ENCODE measurements around the gene SRC.

SRC gene

DNA sequence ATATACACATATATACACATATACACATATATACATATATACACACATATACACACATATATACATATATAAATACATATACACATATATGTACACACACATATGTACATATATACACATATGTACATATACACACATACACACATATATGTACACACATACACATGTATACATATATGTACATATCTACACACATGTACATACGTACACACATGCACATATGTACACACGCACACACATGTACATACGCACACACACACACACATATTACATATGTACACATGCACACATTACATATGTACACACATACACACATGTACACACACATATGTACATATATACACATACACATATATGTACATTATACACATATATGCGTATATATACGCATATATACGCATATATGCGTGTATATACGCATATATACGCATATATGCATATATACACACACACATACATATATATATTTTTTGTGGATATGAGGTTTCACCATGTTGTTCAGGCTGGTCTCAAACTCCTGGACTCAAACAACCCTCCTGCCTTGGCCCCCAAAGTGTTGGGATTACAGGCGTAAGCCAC, 27.2 kb downstream of the SRC start:
- Mint-ChIP-seq H3K27ac (no peak overlapping the region), H3K27me3 (no peaks in the 10 kb centered on the region)

DNA sequence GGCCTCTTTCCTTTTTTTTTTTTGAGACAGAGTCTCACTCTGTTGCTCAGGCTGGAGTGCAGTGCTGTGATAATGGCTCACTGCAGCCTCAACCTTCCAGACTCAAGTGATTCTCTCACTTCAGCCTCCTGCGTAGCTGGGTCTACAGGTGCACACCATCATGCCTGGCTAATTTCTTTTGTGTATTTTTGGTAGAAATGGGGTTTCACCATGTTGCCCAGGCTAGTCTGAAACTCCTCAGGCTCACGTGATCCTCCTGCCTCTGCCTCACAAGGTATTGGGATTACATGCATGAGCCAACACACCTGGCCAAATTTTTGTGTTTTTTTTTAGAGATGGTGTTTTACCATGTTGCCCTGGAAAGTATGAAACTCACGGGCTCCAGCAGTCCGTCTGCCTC, 29.3 kb downstream of the SRC start:
- H3K4me1 Mint-ChIP-seq = peaks cover 25% of the 10 kb centered on the region
- ATAC-seq = no peak

More for the DNA sequence above, 27.2 kb downstream of the SRC start:
- Mint-ChIP-seq H3K9me3 (no peaks in the 10 kb centered on the region), H3K4me1 (peaks cover 13% of the 10 kb centered on the region), H3K4me3 (no peak overlapping the region)
- DNase-seq (no peak), ATAC-seq (no peak)

DNA sequence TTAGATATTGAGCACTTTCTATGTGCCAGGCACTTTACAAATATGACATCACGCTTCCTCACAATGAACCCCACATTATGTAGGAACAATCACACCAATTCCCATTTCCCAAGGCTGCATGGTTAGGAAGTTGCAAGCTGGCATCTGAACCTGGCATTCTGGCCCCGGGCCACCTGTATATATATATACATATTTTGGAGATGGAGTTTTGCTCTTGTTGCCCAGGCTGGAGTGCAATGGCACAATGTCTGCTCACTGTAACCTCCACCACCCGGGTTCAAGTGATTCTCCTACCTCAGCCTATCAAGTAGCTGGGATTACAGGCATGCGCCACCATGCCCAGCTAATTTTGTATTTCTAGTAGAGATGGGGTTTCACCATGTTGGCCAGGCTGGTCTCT, 30.4 kb downstream of the SRC start:
- Mint-ChIP-seq H3K4me1 (peaks cover 25% of the 10 kb centered on the region), H3K4me3 (no peak overlapping the region), H3K9me3 (no peaks in the 10 kb centered on the region), H3K27me3 (no peaks in the 10 kb centered on the region), H3K27ac (no peak overlapping the region)
- ATAC-seq = no peak
- no peak for DNase-seq

More for the DNA sequence above, 29.3 kb downstream of the SRC start:
- Mint-ChIP-seq H3K27ac (no peak overlapping the region), H3K4me3 (no peak overlapping the region), H3K9me3 (no peaks in the 10 kb centered on the region), H3K27me3 (no peaks in the 10 kb centered on the region)
- no peak for DNase-seq

DNA sequence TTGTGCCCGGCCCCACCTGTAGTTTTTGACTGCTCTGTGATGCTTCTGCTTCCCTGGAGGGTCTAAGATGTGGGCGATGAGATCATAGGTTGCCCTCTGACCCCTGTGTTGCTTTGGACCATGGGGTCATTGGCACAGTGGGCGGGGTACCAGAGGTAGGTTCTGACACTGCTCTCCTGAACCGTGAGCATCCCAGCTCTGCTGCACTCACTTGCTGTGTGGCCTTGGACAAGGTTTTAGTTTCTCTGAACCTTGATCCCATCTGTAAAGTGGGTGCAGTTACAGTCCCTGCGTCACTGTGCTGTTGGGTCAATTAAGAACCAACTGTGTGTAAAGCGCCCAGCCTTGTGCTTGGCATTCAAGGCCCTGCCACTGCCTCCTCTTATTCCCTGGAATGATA, 30.9 kb downstream of the SRC start:
- DNase-seq = no peak
- Mint-ChIP-seq H3K27ac (no peak overlapping the region), H3K9me3 (no peaks in the 10 kb centered on the region), H3K27me3 (no peaks in the 10 kb centered on the region), H3K4me3 (no peak overlapping the region), H3K4me1 (peaks cover 25% of the 10 kb centered on the region)
- no peak for ATAC-seq

DNA sequence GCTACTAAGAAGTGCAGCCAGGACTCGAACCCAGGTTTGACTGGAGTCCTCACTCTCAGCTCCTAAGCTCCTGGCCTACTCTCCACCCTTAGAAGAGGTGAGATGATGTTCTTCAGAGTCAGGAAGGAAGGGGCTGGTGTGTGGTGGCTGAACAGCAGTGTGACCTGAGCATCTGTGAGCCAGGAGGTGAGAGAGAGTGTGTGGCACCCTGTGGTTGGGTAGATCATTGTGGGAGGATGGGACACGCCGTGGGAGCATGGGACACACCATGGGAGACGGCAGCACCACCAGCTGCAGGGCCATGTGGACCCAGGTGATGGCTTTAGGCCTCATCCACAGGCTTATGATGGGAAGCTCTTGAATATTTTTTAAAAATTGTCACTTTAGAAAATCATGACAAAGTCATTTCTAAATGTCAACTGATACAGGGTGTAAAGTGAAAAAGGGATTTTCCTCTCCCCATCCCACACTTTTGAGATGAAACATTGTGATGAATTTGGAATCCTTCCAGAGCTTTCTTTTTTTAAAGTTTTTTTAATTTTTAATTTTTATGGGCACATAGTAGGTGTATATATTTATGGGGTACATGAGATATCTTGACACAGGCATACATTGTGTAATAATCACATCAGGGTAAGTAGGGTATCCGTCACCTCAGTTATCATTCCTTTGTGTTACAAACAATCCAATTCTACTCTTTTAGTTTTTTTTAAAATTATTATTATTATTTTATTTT, 31.6 kb downstream of the SRC start:
- peak overlapping the region in 1 of 2 donors; percentile 40 for H3K27ac Mint-ChIP-seq
- peaks cover 27% of the 10 kb centered on the region for H3K4me1 Mint-ChIP-seq
- no peaks in the 10 kb centered on the region for H3K27me3 Mint-ChIP-seq
- DNase-seq = no peak
- no peaks in the 10 kb centered on the region for H3K9me3 Mint-ChIP-seq
- H3K4me3 Mint-ChIP-seq = peak overlapping the region in 1 of 2 donors; percentile 2
- peak; percentile 83 for ATAC-seq

DNA sequence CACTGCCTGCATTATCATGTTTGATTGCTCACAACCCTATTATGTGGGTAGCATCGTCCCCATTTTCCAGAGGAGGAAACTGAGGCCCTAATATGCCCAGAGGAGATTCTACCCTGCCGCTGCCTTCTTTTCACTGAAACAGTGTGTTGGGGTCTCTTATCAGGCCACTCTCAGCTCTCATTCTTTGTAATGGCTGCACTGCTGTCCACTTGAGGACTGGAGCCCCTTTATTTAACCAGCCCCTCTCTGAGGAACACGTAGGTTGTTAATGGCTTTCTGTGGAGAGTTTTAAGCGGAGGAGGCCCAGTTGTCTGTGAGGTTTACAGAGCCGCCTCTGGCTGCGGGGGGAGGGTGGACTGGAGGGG, 32.5 kb downstream of the SRC start:
- peak overlapping the region in 1 of 2 donors; percentile 90 for H3K27ac Mint-ChIP-seq
- H3K4me1 Mint-ChIP-seq = peaks cover 36% of the 10 kb centered on the region
- no peak overlapping the region for H3K4me3 Mint-ChIP-seq
- no peak for DNase-seq
- no peaks in the 10 kb centered on the region for H3K9me3 Mint-ChIP-seq
- no peak for ATAC-seq
- no peaks in the 10 kb centered on the region for H3K27me3 Mint-ChIP-seq

DNA sequence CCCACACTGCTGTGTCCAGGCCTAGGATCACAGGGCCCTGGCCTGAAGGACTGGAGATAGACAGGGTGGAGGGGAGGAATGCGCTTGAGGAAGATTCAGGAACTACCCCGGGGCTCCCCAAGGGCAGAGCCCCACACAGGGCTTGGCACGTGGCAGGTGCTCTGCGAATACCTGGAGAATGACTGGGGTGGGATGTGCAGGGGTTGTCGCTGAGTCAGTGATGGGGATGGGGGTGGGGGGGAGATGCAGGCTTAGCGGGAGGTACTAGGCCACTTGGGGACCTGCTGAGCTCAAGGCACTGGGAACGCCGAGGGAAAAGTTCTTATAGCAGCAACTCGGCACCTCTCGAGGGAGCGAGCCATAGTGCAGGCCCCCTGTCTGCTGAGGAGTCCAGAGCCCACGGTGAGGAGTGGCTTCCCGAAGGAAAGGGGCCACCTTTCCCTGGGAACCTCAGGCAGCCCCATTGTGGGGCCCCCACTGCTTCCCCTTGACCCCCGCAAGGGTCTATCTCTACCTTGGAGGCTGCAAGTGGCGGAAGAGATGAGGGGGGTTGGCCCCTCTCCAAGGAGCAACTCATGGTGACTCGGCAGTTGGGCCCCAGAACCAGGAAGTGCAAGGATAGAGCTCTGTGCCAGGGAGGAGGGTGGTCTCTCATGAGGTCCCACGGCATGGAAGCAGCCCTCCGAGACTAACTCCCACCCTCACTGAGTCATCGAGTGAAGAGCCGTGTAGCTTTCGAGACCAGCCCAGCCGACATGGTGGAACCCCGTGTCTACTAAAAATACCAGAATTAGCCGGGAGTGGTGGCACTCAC, 33.1 kb downstream of the SRC start:
- H3K27ac Mint-ChIP-seq = peak overlapping the region in 1 of 2 donors; percentile 90
- no peak overlapping the region for H3K4me3 Mint-ChIP-seq
- no peak for ATAC-seq
- no peak for DNase-seq
- H3K4me1 Mint-ChIP-seq = peaks cover 42% of the 10 kb centered on the region
- H3K27me3 Mint-ChIP-seq = no peaks in the 10 kb centered on the region
- H3K9me3 Mint-ChIP-seq = no peaks in the 10 kb centered on the region

DNA sequence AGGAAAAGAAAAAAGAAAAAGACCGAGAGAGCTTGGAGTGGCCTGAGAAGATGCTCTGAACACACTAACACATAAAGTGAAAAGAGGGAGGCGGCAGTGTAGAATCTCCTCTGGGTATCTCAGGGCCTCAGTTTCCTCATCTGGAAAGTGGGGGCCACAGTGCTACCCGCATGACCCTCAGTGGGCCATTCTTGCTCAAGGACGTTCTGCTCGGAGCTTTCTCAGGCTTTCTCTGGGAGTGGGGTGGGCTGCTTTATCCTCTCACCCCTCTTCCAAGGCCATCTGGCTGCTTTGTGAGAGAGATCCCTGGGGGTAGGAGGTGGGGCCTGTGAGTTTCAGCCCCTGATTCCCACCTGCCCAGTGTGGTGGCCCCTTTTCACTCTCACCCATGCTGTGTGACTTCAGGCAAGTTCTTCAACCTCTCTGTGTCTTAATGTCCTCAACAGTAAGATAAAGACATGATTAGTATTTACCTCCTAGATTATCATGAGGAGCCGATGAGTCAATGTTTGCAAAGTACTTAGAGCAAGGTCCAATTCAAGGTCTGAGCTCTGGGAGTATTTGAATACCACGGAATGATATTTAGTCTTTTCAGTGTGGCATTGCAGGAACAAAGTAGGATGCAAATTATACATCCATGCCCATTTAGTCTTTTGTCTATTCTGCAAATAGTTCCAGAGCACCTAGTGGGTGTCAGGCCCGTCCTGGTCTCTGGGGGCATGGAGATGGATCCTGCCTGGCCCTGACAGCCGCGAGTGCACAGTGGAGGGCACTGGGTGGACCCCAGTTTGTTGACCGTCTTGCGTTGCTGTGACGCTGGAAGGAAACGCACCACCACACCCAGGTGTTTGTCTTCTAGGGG, 34.3 kb downstream of the SRC start:
- Mint-ChIP-seq H3K27ac (no peak overlapping the region), H3K4me3 (no peak overlapping the region), H3K9me3 (no peaks in the 10 kb centered on the region), H3K4me1 (peaks cover 48% of the 10 kb centered on the region), H3K27me3 (peaks cover 7% of the 10 kb centered on the region)
- no peak for DNase-seq
- no peak for ATAC-seq

DNA sequence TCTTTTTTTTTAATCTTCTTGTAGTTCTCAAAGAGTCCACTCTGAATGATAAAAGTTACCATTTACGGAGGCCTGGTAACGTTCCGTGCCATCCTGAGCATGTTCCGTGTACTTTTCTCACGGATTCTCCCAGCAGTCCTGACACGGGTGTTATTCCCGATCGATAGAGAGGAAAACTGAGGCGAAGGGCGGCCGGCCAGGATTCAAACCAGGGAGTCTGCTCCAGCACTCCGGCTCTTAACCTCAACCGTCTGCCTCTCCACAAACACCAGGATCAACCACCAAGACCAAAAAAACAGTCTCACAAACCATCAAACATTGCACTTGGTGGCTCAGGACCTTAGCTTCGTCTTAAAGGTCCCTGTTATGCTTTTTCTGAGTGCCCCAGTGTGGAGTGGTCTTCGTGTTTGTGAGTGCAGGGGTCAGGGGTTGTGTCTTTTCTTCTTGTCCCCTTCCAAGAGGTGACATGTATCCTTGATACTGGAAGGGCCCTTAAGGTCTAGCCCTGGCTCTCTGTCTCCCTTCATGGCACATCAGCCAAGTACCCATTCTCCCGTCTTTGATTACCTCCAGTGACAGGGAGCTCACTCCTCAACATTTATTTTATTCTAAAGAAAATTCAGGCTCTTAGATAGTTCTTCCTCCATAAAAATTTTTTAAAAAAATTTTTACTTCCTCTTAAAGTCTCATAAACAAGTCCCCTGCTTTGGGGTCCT, 35.1 kb downstream of the SRC start:
- no peaks in the 10 kb centered on the region for H3K9me3 Mint-ChIP-seq
- H3K4me1 Mint-ChIP-seq = peaks cover 49% of the 10 kb centered on the region
- no peak overlapping the region for H3K27ac Mint-ChIP-seq
- no peak overlapping the region for H3K4me3 Mint-ChIP-seq
- peaks cover 7% of the 10 kb centered on the region for H3K27me3 Mint-ChIP-seq
- ATAC-seq = no peak
- DNase-seq = no peak

DNA sequence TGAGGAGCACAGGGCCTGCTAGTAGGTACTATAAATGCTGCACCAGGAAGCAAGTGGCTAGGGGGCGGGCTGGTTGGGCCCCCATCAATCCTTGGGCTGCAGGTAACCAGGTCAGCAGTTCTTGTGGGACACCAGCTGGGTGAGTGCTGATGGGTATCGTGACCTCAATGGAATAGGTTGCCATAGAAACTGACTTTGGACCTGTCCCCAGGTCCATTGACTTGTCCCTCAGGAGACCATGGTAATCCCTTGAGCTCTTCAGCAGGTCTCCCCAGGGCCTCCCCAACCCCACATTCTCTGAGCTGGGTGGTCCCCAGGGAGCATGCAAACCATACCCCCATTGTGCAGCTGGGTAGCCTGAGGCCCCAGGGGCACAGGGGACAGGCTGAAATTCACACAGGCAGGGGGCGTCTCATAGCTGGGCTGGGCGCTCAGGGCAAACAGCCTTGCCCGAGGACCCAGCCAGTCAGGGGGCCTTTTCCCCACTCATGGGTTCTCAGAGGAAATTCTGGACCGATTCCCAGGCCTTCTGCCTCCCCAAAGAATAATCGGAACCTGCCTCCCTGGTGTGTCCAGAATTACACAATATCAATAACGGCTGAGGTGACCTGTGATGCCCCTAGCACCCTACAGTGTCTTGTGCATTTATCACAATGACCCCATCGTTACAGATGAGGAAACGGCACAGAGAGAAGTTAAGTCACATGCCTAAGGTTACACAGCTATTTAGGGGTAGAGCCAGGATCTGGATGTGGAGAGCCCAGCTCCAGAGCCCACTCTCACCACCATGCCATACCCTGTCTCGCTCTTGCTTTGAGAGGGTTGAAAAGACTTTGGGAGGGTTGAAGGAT, 35.9 kb downstream of the SRC start:
- DNase-seq = no peak
- peaks cover 47% of the 10 kb centered on the region for H3K4me1 Mint-ChIP-seq
- H3K4me3 Mint-ChIP-seq = no peak overlapping the region
- H3K27me3 Mint-ChIP-seq = peaks cover 7% of the 10 kb centered on the region
- ATAC-seq = no peak
- H3K9me3 Mint-ChIP-seq = no peaks in the 10 kb centered on the region
- H3K27ac Mint-ChIP-seq = no peak overlapping the region

DNA sequence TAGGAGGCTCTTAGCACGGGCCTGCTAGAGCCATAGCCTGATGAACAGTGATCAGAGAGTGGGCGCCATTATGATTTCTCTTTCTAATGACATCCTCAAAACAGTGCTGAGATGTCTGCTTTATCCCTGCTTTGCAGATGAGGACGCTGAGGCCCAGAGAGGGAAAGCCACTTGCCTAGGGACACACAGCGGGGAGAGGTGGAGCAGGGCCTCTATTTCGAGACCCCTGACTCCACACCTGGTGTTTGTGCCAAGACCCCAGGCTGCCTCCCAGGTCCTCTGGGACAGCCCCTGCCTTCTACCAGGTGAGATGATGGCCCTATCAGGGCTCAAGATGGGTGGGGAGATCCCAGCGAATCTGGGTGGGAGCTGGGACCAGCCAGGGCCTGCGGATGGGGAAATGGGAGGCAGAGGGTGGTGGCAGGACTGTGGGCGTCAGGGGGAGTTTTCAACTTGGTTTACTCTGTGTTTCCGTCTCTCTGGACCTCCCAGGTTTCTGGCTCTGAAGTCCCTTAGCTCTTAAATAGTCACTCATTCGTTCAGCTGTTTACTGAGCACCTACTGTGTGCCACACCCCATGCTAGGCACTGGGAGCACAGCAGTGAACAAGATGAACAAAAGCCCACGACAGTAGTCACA, 36.7 kb downstream of the SRC start:
- no peaks in the 10 kb centered on the region for H3K9me3 Mint-ChIP-seq
- peaks cover 40% of the 10 kb centered on the region for H3K4me1 Mint-ChIP-seq
- ATAC-seq = no peak
- DNase-seq = no peak
- H3K4me3 Mint-ChIP-seq = peak overlapping the region in 1 of 2 donors; percentile 49
- no peak overlapping the region for H3K27ac Mint-ChIP-seq
- peaks cover 7% of the 10 kb centered on the region for H3K27me3 Mint-ChIP-seq

DNA sequence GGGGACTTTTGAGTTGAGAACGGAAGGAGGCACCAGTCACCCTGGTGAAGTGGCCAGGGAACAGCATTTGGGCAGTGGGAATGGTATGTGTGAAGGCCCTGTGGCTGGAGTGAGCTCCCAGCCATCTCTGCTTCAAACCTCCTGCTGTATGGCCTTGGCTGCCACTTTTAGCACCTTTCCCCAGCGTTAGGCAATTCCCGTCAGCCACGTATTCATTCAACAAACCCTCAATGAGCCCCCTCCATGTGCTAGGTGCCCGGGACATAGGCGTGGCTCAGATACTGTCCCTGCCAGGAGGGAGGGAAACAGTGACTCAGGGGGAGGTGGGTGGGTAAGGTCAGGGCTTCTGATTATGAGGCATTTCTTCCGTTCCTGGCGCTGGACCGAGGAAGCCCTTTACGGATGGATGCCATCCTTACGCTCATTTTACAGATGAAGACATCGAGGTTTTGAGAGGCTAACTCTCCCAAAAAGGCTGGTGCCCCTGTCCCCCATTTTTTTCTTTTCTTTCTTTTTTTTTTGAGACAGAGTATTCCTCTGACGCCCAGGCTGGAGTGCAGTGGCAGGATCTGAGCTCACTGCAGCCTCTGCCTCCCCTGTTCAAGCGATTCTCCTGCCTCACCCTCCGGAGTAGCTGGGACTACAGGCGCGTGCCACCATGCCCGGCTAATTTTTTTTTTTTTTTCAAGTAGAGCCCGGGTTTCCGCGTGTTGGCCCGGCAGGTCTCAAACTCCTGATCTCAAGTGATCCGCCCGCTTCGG, 37.5 kb downstream of the SRC start:
- peak overlapping the region in 1 of 2 donors; percentile 57 for H3K4me3 Mint-ChIP-seq
- no peak overlapping the region for H3K27ac Mint-ChIP-seq
- peaks cover 33% of the 10 kb centered on the region for H3K4me1 Mint-ChIP-seq
- H3K27me3 Mint-ChIP-seq = peaks cover 7% of the 10 kb centered on the region
- no peak for DNase-seq
- ATAC-seq = no peak
- H3K9me3 Mint-ChIP-seq = no peaks in the 10 kb centered on the region

DNA sequence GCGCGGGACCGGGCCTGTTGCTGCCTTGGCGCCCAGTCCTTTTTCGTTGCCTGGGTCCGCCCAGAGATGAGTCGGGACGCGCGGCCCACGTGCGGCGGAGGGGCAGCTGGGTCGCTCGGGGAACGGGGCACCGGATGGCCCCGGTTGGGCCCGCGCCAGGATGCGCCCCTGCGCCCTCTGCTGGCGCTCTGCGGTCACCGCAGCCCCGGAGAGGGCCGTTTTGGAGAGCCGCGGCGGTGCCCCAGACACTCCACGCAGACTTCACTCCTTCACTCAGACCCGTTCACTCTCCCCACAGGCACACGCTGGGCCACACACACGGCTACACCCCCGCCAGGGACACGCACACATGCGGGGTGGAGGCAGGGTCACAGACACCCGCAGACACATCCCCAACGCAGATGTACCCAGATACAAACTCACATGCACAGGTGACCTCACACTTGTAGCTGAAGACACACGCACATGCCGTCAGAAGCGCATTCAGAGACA, 38.8 kb downstream of the SRC start:
- H3K4me1 Mint-ChIP-seq = peaks cover 25% of the 10 kb centered on the region
- H3K9me3 Mint-ChIP-seq = no peaks in the 10 kb centered on the region
- peak overlapping the region in 1 of 2 donors; percentile 15 for H3K27ac Mint-ChIP-seq
- DNase-seq (peak; percentile 81 to 85), ATAC-seq (peak; percentile 85)
- peaks cover 7% of the 10 kb centered on the region for H3K27me3 Mint-ChIP-seq
- H3K4me3 Mint-ChIP-seq = peak overlapping the region; percentile 75 to 82
